ENCODE data around the gene CPED1.

DNA sequence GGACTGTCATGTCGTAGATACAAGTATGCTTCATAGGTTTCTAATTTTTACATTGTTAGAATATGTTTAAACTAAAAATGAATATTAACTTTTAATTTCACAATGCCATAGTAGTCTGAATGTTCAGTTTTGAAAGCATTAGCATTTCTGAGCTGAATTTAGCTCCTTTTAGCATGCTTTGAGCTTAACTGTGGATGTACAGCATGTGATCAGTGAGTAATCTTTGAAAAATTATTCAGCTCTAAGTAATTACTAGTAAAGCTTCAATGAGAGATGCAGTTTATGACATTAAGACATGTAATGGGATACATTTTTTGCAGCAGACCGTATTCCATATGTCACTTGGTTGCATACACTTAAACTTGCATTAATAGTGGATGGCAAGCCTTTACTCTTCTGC lies 226.1 kb downstream of the CPED1 start:
- no peak for TF ChIP-seq EZH2 (IDR thresholded peaks at IDR 0.05)
- TF ChIP-seq POLR2AphosphoS5 (IDR thresholded peaks at IDR 0.05; ENCODE audit: borderline replicate concordance, low read depth, low read length) = no peak
